Tibial nerve (tissue), 4 donors: ENCODE results near the gene MS4A2. TPM values are rescaled to one million over a fixed set of nuclear protein-coding genes. Genes with fewer than 3 reads are reported as not detected.

Experiments
- DNase-seq, 2 donors: peaks; one replicate each; pipeline ENCODE4 v3.0.0-alpha.2; 2019; ENCODE audit warnings: low spot score in 2 of 2
- H3K27ac ChIP-seq, 4 donors: fragments of 200-600 bp; sonication (generic) in 3 of 4; one replicate each; pipeline ENCODE4 v1.5.1; 2017 to 2019; ENCODE audit warnings: mild to moderate bottlenecking in 1 of 4
- H3K27me3 ChIP-seq, 2 donors: fragments of 200-600 bp; sonication (generic) in 1 of 2; one replicate each; pipeline versions ENCODE4 v1.5.1 to v1.6.0; 2017 to 2019
- H3K36me3 ChIP-seq, 3 donors: fragments of 200-600 bp; sonication (generic); one replicate each; pipeline ENCODE4 v1.5.1; 2018 to 2019
- H3K4me1 ChIP-seq, 4 donors: fragments of 200-600 bp; sonication (generic) in 3 of 4; one replicate each; pipeline ENCODE4 v1.5.1; 2017 to 2019
- H3K4me3 ChIP-seq, 4 donors: fragments of 200-600 bp; sonication (generic) in 3 of 4; one replicate each; pipeline ENCODE4 v1.5.1; 2017 to 2019; ENCODE audit warnings: mild to moderate bottlenecking in 1 of 4, moderate library complexity in 1 of 4
- H3K9me3 ChIP-seq, 4 donors: fragments of 200-600 bp; sonication (generic) in 3 of 4; one replicate each; pipeline ENCODE4 v1.5.1; 2017 to 2019
- CTCF ChIP-seq, 5 experiments: fragments of 200-600 bp in 3 of 5; fragments of 450-650 bp in 2 of 5; sonication (generic) in 3 of 5; IDR thresholded peaks; one replicate each; pipeline ENCODE4 v1.5.1; 2016 to 2019; ENCODE audit warnings: antibody characterized with exemption in 5 of 5, mild to moderate bottlenecking in 3 of 5, moderate library complexity in 2 of 5
- EP300 ChIP-seq, 2 donors: sonication (generic); formaldehyde crosslinking; IDR thresholded peaks; one replicate each; pipeline ENCODE4 v1.6.1; 2017; ENCODE audit warnings: antibody characterized with exemption in 2 of 2, mild to moderate bottlenecking in 1 of 2
- POLR2A ChIP-seq, 2 donors: fragments of 450-650 bp; IDR thresholded peaks; one replicate each; pipeline ENCODE4 v1.6.1; 2017; ENCODE audit warnings: antibody characterized with exemption in 2 of 2, mild to moderate bottlenecking in 2 of 2, moderate library complexity in 2 of 2
- WGBS, 2 donors: methylation state at CpG; one replicate each; pipeline ENCODE4 v1.1.5; 2018; 5-methylcytosine and 5-hydroxymethylcytosine counted together
- total RNA-seq, 4 donors: library from RNA; depleted of rRNA; stranded (reverse); fragments of >200 nt; gene quantifications; one replicate each; pipeline ENCODE4 v1.1.0, GENCODE V29; 2016

Gene MS4A2
- total RNA-seq, 4 donors from 2014 or later, result 1.8 to 1.9 TPM; not detected in 2

GRCh38 chr11:60077216-60077817, 11.1 kb upstream of the MS4A2 start:
- H3K9me3 ChIP-seq, result peaks cover 0 to 11% (median 0%) of the 10 kb centered on the region in 4 donors
- H3K36me3 ChIP-seq, result no peaks in the 10 kb centered on the region
- DNase-seq, result no peak
- TF ChIP-seq POLR2A (IDR thresholded peaks at IDR 0.05), result no peak
- no peak for TF ChIP-seq CTCF (IDR thresholded peaks at IDR 0.05)
- no peak for TF ChIP-seq EP300 (IDR thresholded peaks at IDR 0.05)
- H3K27me3 ChIP-seq, result no peaks in the 10 kb centered on the region
- no peak overlapping the region for H3K4me3 ChIP-seq
- WGBS, 2 donors, result 77 to 82% methylated on average over 15 of the region's 15 CpGs
- no peak overlapping the region for H3K27ac ChIP-seq
- no peaks in the 10 kb centered on the region for H3K4me1 ChIP-seq

- Histone ChIP-seq H3K4me3 (no peak overlapping the region), H3K36me3 (no peaks in the 10 kb centered on the region), H3K27me3 (no peaks in the 10 kb centered on the region), H3K27ac (no peak overlapping the region), H3K9me3 (peaks cover 0 to 11% (median 0%) of the 10 kb centered on the region in 4 donors), H3K4me1 (no peaks in the 10 kb centered on the region)
- no peak for TF ChIP-seq CTCF (IDR thresholded peaks at IDR 0.05)
- TF ChIP-seq EP300 (IDR thresholded peaks at IDR 0.05), result no peak
- TF ChIP-seq POLR2A (IDR thresholded peaks at IDR 0.05), result no peak
- 78 to 86% methylated on average over 1 of the region's 1 CpG for WGBS, 2 donors
- DNase-seq, result no peak
These were observed 10.5 kb upstream of the MS4A2 start for GRCh38 chr11:60077981-60078380.

GRCh38 chr11:60078745-60079144, 9.7 kb upstream of the MS4A2 start:
- H3K4me3 ChIP-seq, result no peak overlapping the region
- 72 to 79% methylated on average over 4 of the region's 4 CpGs for WGBS, 2 donors
- TF ChIP-seq POLR2A (IDR thresholded peaks at IDR 0.05) (no peak), CTCF (IDR thresholded peaks at IDR 0.05) (no peak), EP300 (IDR thresholded peaks at IDR 0.05) (no peak)
- peaks cover 0 to 10% (median 0%) of the 10 kb centered on the region in 4 donors for H3K9me3 ChIP-seq
- no peak overlapping the region for H3K27ac ChIP-seq
- no peak for DNase-seq
- H3K27me3 ChIP-seq, result no peaks in the 10 kb centered on the region
- no peaks in the 10 kb centered on the region for H3K4me1 ChIP-seq
- no peaks in the 10 kb centered on the region for H3K36me3 ChIP-seq

- no peak for TF ChIP-seq POLR2A (IDR thresholded peaks at IDR 0.05)
- TF ChIP-seq EP300 (IDR thresholded peaks at IDR 0.05), result no peak
- TF ChIP-seq CTCF (IDR thresholded peaks at IDR 0.05), result no peak
- H3K4me1 ChIP-seq, result no peaks in the 10 kb centered on the region
- no peaks in the 10 kb centered on the region for H3K27me3 ChIP-seq
- 59 to 62% methylated on average over 3 of the region's 3 CpGs for WGBS, 2 donors
- H3K4me3 ChIP-seq, result no peak overlapping the region
- peaks cover 0 to 7% (median 0%) of the 10 kb centered on the region in 4 donors for H3K9me3 ChIP-seq
- no peaks in the 10 kb centered on the region for H3K36me3 ChIP-seq
- no peak for DNase-seq
- H3K27ac ChIP-seq, result no peak overlapping the region
These were observed 7.9 kb upstream of the MS4A2 start for GRCh38 chr11:60080535-60080934.

GRCh38 chr11:60084631-60085273, 3.7 kb upstream of the MS4A2 start:
- no peaks in the 10 kb centered on the region for H3K4me1 ChIP-seq
- no peaks in the 10 kb centered on the region for H3K9me3 ChIP-seq
- 73 to 75% methylated on average over 3 of the region's 3 CpGs for WGBS, 2 donors
- no peaks in the 10 kb centered on the region for H3K27me3 ChIP-seq
- H3K4me3 ChIP-seq, result no peak overlapping the region
- no peak for DNase-seq
- TF ChIP-seq CTCF (IDR thresholded peaks at IDR 0.05) (no peak), EP300 (IDR thresholded peaks at IDR 0.05) (no peak), POLR2A (IDR thresholded peaks at IDR 0.05) (no peak)
- H3K36me3 ChIP-seq, result no peaks in the 10 kb centered on the region
- H3K27ac ChIP-seq, result no peak overlapping the region
